Lung (tissue), 12 donors: ENCODE results near the gene ZNF69. TPM values are rescaled to one million over a fixed set of nuclear protein-coding genes. Genes with fewer than 3 reads are reported as not detected.
"Not testable (repeated sequence)": the region's sequence is repeated elsewhere in the genome, so short reads cannot be mapped to it uniquely, and the experiment has no call there.

Experiments used
- ATAC-seq: fragments of 200-7000 bp; cut with Tn5 transposase; one replicate; pipeline ENCODE4 v1.9.1; 2020; ENCODE audit warnings: moderate number of reproducible peaks; ENCODE audit not compliant: insufficient read depth, low FRiP score
- DNase-seq, 3 donors: peaks; one replicate each; pipeline ENCODE4 v3.0.0-alpha.2; 2013 to 2017
- H3K27ac ChIP-seq, 2 donors: one replicate each; pipeline ENCODE4 v1.5.1; 2013; ENCODE audit warnings: mild to moderate bottlenecking in 2 of 2, moderate library complexity in 2 of 2, control low read depth in 1 of 2, inconsistent platforms in 1 of 2, low read depth in 1 of 2, low read length in 1 of 2
- H3K27me3 ChIP-seq, 3 donors: one replicate each; pipeline ENCODE4 v1.5.1; 2013; ENCODE audit warnings: low read length in 2 of 3; ENCODE audit not compliant: control insufficient read depth in 3 of 3, insufficient read depth in 3 of 3
- H3K36me3 ChIP-seq, 4 donors: one replicate each; pipeline ENCODE4 v1.5.1; 2013; ENCODE audit warnings: low read length in 4 of 4, mild to moderate bottlenecking in 1 of 4, moderate library complexity in 1 of 4; ENCODE audit not compliant: control insufficient read depth in 4 of 4, insufficient read depth in 4 of 4
- H3K4me1 ChIP-seq, 5 donors: one replicate each; pipeline ENCODE4 v1.5.1; 2013; ENCODE audit warnings: low read length in 5 of 5, mild to moderate bottlenecking in 2 of 5, moderate library complexity in 1 of 5; ENCODE audit not compliant: control insufficient read depth in 5 of 5, insufficient read depth in 5 of 5
- H3K4me3 ChIP-seq: one replicate; pipeline ENCODE4 v1.5.1; 2013; ENCODE audit warnings: mild to moderate bottlenecking, control low read depth, moderate library complexity
- H3K9ac ChIP-seq, 2 donors: one replicate each; pipeline ENCODE4 v1.5.1; 2013; ENCODE audit warnings: low read length in 2 of 2, control low read depth in 1 of 2; ENCODE audit not compliant: insufficient read depth in 1 of 2
- H3K9me3 ChIP-seq, 4 donors: one replicate each; pipeline ENCODE4 v1.5.1; 2013; ENCODE audit warnings: low read length in 3 of 4, mild to moderate bottlenecking in 1 of 4, moderate library complexity in 1 of 4; ENCODE audit not compliant: control insufficient read depth in 4 of 4, insufficient read depth in 3 of 4
- CTCF ChIP-seq: IDR thresholded peaks from 2 replicates; pipeline ENCODE4 v1.5.1; 2012; ENCODE audit warnings: mild to moderate bottlenecking; ENCODE audit errors: control extremely low read depth, extremely low read depth
- WGBS, 2 donors: extraction: QIAGEN DNeasy Blood & Tissue Kit; methylation state at CpG; one replicate each; pipeline ENCODE4 v1.1.7; 2013; 5-methylcytosine and 5-hydroxymethylcytosine counted together
- polyA plus RNA-seq, 2 donors: library from polyadenylated mRNA; stranded (reverse); fragments of 200-250 nt; gene quantifications; one replicate each; pipeline ENCODE4 v1.2.1, GENCODE V29; 2013
- total RNA-seq, 2 donors: library from RNA; depleted of rRNA in 1 of 2; stranded (reverse); fragments of >200 nt in 1 of 2; gene quantifications; one replicate each; pipeline ENCODE4 v1.2.1, GENCODE V29; 2014 to 2021
- donor health status: control.
- donor health status: control.
- donor health status: Bipolar disorder and iron deficiency.
- donor health status: healthy.
- donor health status: DM: yes; HTN: yes; CAD: no.

The ZNF69 gene
- total and polyA plus RNA-seq, 4 donors: 2.0 to 29.1 (median 9.8) TPM

DNA sequence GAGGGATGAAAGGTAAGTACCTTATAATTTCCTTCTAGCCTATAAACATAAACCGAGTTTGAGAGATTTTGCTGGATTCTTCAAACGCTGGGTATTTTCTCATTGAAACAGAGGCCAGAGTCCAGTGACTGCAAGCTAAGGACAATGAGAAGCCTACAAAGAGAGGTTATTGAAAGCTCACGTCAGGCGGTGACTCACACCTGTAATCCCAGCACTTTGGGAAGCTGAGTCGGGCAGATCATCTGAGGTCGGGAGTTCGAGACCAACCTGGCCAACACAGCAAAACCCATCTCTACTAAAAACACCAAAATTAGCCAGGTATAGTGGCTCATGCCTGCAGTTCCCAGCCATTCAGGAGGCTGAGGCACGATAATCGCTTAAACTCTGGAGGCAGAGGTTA, 15.0 kb upstream of the ZNF69 start:
- WGBS, 2 donors: 94 to 95% methylated on average over 9 of the region's 9 CpGs
- Histone ChIP-seq H3K9ac (no peak overlapping the region), H3K36me3 (peaks cover 7 to 23% (median 18%) of the 10 kb centered on the region in 4 donors), H3K4me1 (no peaks in the 10 kb centered on the region), H3K4me3 (no peak overlapping the region), H3K27ac (no peak overlapping the region), H3K27me3 (no peaks in the 10 kb centered on the region), H3K9me3 (peaks cover 15 to 23% (median 18%) of the 10 kb centered on the region in 4 donors)
- no peak for TF ChIP-seq CTCF
- ATAC-seq (no peak), DNase-seq (no peak)

- Histone ChIP-seq H3K36me3 (peaks cover 1 to 11% (median 6%) of the 10 kb centered on the region in 4 donors), H3K9ac (no peak overlapping the region), H3K27me3 (no peaks in the 10 kb centered on the region), H3K27ac (no peak overlapping the region), H3K9me3 (peaks cover 4 to 17% (median 10%) of the 10 kb centered on the region in 4 donors), H3K4me3 (no peak overlapping the region), H3K4me1 (no peaks in the 10 kb centered on the region)
- ATAC-seq: no peak
- 78 to 95% methylated on average over 1 of the region's 1 CpG for WGBS, 2 donors
- DNase-seq: no peak
- no peak for TF ChIP-seq CTCF
Observed at GRCh38 chr19:11873762-11874161, 13.8 kb upstream of the ZNF69 start.

DNA sequence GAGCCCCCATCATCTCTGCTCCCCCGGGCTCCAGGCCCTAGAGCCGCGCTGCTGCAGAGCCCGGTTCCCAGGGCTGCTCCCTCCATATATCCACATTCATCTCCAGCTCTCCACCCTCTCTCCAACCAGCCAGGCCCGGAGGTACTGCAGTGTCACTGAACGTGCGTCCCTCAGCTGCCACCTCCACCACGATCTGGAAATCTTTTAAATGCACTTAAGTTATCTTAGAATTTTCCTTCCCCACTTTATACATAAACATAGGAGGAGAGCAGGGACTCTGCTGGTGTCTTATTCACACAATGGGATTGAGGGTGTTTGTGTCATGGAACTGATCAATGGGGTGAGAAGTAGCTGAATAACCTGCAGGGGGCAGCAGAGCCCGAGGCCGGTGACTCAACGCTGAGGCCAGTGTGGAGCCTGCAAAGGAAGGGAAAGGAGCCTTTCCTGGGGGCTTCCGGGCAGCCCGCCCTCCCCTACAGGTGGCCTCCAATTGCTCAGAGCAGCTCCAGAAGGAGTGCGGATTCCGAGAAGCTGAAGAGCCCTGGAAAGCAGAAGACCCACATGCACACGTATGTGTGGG, 7.8 kb upstream of the ZNF69 start:
- WGBS, 2 donors: 78 to 82% methylated on average over 16 of the region's 16 CpGs
- not testable (repeated sequence) for H3K27me3 ChIP-seq, H3K9ac ChIP-seq, H3K27ac ChIP-seq, H3K4me3 ChIP-seq, H3K4me1 ChIP-seq, H3K9me3 ChIP-seq, DNase-seq, H3K36me3 ChIP-seq, ATAC-seq

- Histone ChIP-seq H3K4me1 (peaks cover 0 to 3% (median 0%) of the 10 kb centered on the region in 5 donors), H3K27me3 (no peaks in the 10 kb centered on the region), H3K27ac (no peak overlapping the region), H3K4me3 (no peak overlapping the region), H3K9ac (no peak overlapping the region), H3K9me3 (peaks cover 0 to 5% (median 0%) of the 10 kb centered on the region in 4 donors), H3K36me3 (no peaks in the 10 kb centered on the region)
- no peak for TF ChIP-seq CTCF
- DNase-seq: no peak
- ATAC-seq: no peak
- WGBS, 2 donors: 90 to 95% methylated on average over 12 of the region's 12 CpGs
Observed at GRCh38 chr19:11880598-11880997, 7.0 kb upstream of the ZNF69 start.
